NCI-H226 (cell line): ENCODE data around the gene EGLN1.
A peak's percentile ranks its signal among the peaks of the same experiment; 100 is the strongest.

Experiments used
- DNase-seq: peaks from one replicate; pipeline ENCODE4 v3.0.0-alpha.2; 2015

The EGLN1 gene

GRCh38 chr1:231395998-231396390, 26.1 kb downstream of the EGLN1 start:
- no peak for DNase-seq

- peak; percentile 78 for DNase-seq
Measured at GRCh38 chr1:231395076-231395997, 26.8 kb downstream of the EGLN1 start.

- peak; percentile 44 for DNase-seq
Measured at GRCh38 chr1:231393668-231394067, 28.4 kb downstream of the EGLN1 start.

GRCh38 chr1:231392389-231393131, 29.5 kb downstream of the EGLN1 start:
- DNase-seq, result no peak

GRCh38 chr1:231390071-231390470, 32.0 kb downstream of the EGLN1 start:
- peak; percentile 48 for DNase-seq

GRCh38 chr1:231387770-231388669, 34.1 kb downstream of the EGLN1 start:
- DNase-seq, result peak; percentile 18

- DNase-seq, result no peak
Measured at GRCh38 chr1:231386466-231386865, 35.6 kb downstream of the EGLN1 start.

- peak; percentile 30 for DNase-seq
Measured at GRCh38 chr1:231385416-231385748, 36.7 kb downstream of the EGLN1 start.

GRCh38 chr1:231384696-231385415, 37.2 kb downstream of the EGLN1 start:
- DNase-seq, result no peak

- no peak for DNase-seq
Measured at GRCh38 chr1:231383159-231383860, 38.8 kb downstream of the EGLN1 start.

- no peak for DNase-seq
Measured at GRCh38 chr1:231382426-231382825, 39.7 kb downstream of the EGLN1 start.

GRCh38 chr1:231381729-231382128, 40.4 kb downstream of the EGLN1 start:
- DNase-seq, result no peak

- DNase-seq, result no peak
Measured at GRCh38 chr1:231376875-231377549, 45.1 kb downstream of the EGLN1 start.

GRCh38 chr1:231376101-231376500, 46.0 kb downstream of the EGLN1 start:
- DNase-seq, result no peak

- DNase-seq, result no peak
Measured at GRCh38 chr1:231374394-231374793, 47.7 kb downstream of the EGLN1 start.

- DNase-seq, result no peak
Measured at GRCh38 chr1:231372501-231372900, 49.6 kb downstream of the EGLN1 start.

- DNase-seq, result no peak
Measured at GRCh38 chr1:231369282-231369681, 52.8 kb downstream of the EGLN1 start.

GRCh38 chr1:231364192-231364591, 57.9 kb downstream of the EGLN1 start:
- no peak for DNase-seq

GRCh38 chr1:231363624-231364023, 58.5 kb downstream of the EGLN1 start:
- no peak for DNase-seq

- no peak for DNase-seq
Measured at GRCh38 chr1:231362325-231362724, 59.8 kb downstream of the EGLN1 start.

GRCh38 chr1:231359113-231359512, 63.0 kb downstream of the EGLN1 start:
- DNase-seq, result peak; percentile 38
